ENCODE data around the gene PFKFB4.

PFKFB4 gene

DNA sequence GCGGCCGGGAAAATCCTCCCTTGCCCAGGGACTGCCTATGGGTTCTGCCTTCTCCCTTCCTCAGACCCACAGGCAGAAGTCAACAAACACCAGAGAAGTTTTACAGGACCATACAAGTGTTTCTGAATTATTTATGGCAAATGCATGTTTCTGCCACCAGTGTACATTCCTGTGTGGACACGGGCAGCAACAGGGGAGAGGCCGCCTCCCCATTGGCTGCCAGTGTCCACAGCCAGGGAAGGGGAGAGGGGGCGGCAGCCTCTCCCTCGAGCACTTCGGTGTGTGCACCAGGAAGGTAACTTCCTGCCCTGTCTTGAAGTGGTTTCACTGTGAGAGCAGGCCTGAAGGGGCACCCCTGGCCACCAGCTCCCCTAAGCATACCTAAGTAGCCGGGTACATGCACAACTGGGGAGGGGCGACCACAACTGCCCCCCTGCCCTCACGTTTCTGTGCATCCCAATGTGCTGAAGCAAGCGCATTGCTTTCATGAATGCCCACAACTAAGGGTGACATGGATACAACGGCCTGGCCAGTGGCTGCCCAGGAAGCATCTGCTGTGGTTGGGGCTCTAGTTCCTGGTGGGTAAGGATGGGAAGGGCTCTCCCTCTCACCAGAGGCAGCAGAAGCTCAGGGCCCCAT is 37.8 kb downstream of the PFKFB4 start:
- H3K36me3 ChIP-seq (ENCODE audit: control insufficient read depth, low read length): peaks cover 6% of the 10 kb centered on the region
- H4K20me1 ChIP-seq (ENCODE audit: control insufficient read depth, insufficient read depth, low read depth, low read length): no peaks in the 10 kb centered on the region
- no peaks in the 10 kb centered on the region for H3K27me3 ChIP-seq (ENCODE audit: control insufficient read depth, low read length)
- no peaks in the 10 kb centered on the region for H3F3A ChIP-seq (ENCODE audit: control insufficient read depth, insufficient read depth)
- no peak overlapping the region for H3K4me3 ChIP-seq (ENCODE audit: low read length)
- no peaks in the 10 kb centered on the region for H3K9me2 ChIP-seq (replicated peaks; ENCODE audit: control insufficient read depth, low read length)
- peaks cover 12% of the 10 kb centered on the region for H3K4me1 ChIP-seq (ENCODE audit: control insufficient read depth, low read length)
- H3K79me2 ChIP-seq (ENCODE audit: control insufficient read depth, low read length): no peaks in the 10 kb centered on the region
- H3K4me2 ChIP-seq (ENCODE audit: low read length): no peak overlapping the region
- H3K27ac ChIP-seq (ENCODE audit: low read depth, low read length): no peak overlapping the region
- H3K9me3 ChIP-seq (ENCODE audit: control insufficient read depth, insufficient read depth, low read length): no peaks in the 10 kb centered on the region
- TF ChIP-seq EZH2phosphoT487 (IDR thresholded peaks at IDR 0.05; ENCODE audit: borderline replicate concordance, low read length): no peak
- TF ChIP-seq CTCF (IDR thresholded peaks at IDR 0.05; ENCODE audit: low read depth, low read length, poor library complexity, severe bottlenecking): no peak

GRCh38 chr3:48518069-48518468 is 38.5 kb downstream of the PFKFB4 start:
- no peaks in the 10 kb centered on the region for H3F3A ChIP-seq (ENCODE audit: control insufficient read depth, insufficient read depth)
- H3K4me3 ChIP-seq (ENCODE audit: low read length): no peak overlapping the region
- no peaks in the 10 kb centered on the region for H3K79me2 ChIP-seq (ENCODE audit: control insufficient read depth, low read length)
- TF ChIP-seq CTCF (IDR thresholded peaks at IDR 0.05; ENCODE audit: low read depth, low read length, poor library complexity, severe bottlenecking) (no peak), EZH2phosphoT487 (IDR thresholded peaks at IDR 0.05; ENCODE audit: borderline replicate concordance, low read length) (no peak)
- H4K20me1 ChIP-seq (ENCODE audit: control insufficient read depth, insufficient read depth, low read depth, low read length): no peaks in the 10 kb centered on the region
- no peaks in the 10 kb centered on the region for H3K27me3 ChIP-seq (ENCODE audit: control insufficient read depth, low read length)
- H3K27ac ChIP-seq (ENCODE audit: low read depth, low read length): no peak overlapping the region
- no peak overlapping the region for H3K4me2 ChIP-seq (ENCODE audit: low read length)
- H3K9me2 ChIP-seq (replicated peaks; ENCODE audit: control insufficient read depth, low read length): no peaks in the 10 kb centered on the region
- peaks cover 12% of the 10 kb centered on the region for H3K4me1 ChIP-seq (ENCODE audit: control insufficient read depth, low read length)
- no peaks in the 10 kb centered on the region for H3K9me3 ChIP-seq (ENCODE audit: control insufficient read depth, insufficient read depth, low read length)
- peaks cover 3% of the 10 kb centered on the region; the same call in 1 of the 2 replicates for H3K36me3 ChIP-seq (ENCODE audit: control insufficient read depth, low read length)

DNA sequence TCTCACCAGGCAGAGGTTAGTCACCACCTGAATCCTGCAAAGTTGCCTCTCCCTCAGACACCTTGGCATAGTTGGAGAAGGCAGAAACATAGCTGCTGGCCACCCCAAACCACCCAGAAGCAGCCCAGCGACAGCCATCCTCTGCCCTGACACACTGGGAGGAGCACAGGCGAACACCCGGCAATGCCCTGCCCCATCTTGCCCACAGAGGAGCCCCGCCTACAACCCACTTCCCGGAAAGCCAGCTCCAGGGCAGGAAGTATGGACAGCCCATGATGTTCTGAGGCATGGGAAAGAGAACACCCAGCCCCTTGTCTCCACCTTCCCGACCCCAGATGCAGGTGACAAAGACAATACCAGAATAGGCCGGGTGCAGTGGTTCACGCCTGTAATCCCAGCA is 40.0 kb downstream of the PFKFB4 start:
- no peaks in the 10 kb centered on the region for H3K9me3 ChIP-seq (ENCODE audit: control insufficient read depth, insufficient read depth, low read length)
- no peak for TF ChIP-seq EZH2phosphoT487 (IDR thresholded peaks at IDR 0.05; ENCODE audit: borderline replicate concordance, low read length)
- TF ChIP-seq CTCF (IDR thresholded peaks at IDR 0.05; ENCODE audit: low read depth, low read length, poor library complexity, severe bottlenecking): no peak
- no peaks in the 10 kb centered on the region for H3F3A ChIP-seq (ENCODE audit: control insufficient read depth, insufficient read depth)
- H3K4me1 ChIP-seq (ENCODE audit: control insufficient read depth, low read length): peaks cover 12% of the 10 kb centered on the region
- H3K27me3 ChIP-seq (ENCODE audit: control insufficient read depth, low read length): no peaks in the 10 kb centered on the region
- H3K9me2 ChIP-seq (replicated peaks; ENCODE audit: control insufficient read depth, low read length): no peaks in the 10 kb centered on the region
- H4K20me1 ChIP-seq (ENCODE audit: control insufficient read depth, insufficient read depth, low read depth, low read length): no peaks in the 10 kb centered on the region
- no peak overlapping the region for H3K4me3 ChIP-seq (ENCODE audit: low read length)
- no peak overlapping the region for H3K4me2 ChIP-seq (ENCODE audit: low read length)
- H3K27ac ChIP-seq (ENCODE audit: low read depth, low read length): no peak overlapping the region
- H3K36me3 ChIP-seq (ENCODE audit: control insufficient read depth, low read length): no peaks in the 10 kb centered on the region
- H3K79me2 ChIP-seq (ENCODE audit: control insufficient read depth, low read length): no peaks in the 10 kb centered on the region
